CD14-positive monocyte (primary cell): Measurements from ENCODE around the gene DBR1. TPM values are rescaled to one million over a fixed set of nuclear protein-coding genes. Genes with fewer than 3 reads are reported as not detected.

ENCODE experiments used
- DNase-seq, 3 donors: peaks; one replicate each; pipeline ENCODE4 v3.0.0-alpha.2; 2011 to 2022
- H2AFZ ChIP-seq: 2 replicates; pipeline ENCODE4 v1.6.0; 2012; ENCODE audit warnings: mild to moderate bottlenecking, low read depth, low read length, inconsistent platforms; ENCODE audit not compliant: insufficient read depth, poor library complexity, severe bottlenecking
- H3K27ac ChIP-seq, 2 donors: 1 replicate in 1 of 2; 2 replicates in 1 of 2; pipeline ENCODE4 v1.5.1; 2012 to 2013; ENCODE audit warnings: low read length in 2 of 2, control low read depth in 1 of 2, inconsistent platforms in 1 of 2, low read depth in 1 of 2, mild to moderate bottlenecking in 1 of 2
- H3K27me3 ChIP-seq, 2 donors: one replicate each; pipeline versions ENCODE4 v1.6.0 to v1.6.1; 2011 to 2013; ENCODE audit warnings: low read length in 2 of 2; ENCODE audit not compliant: control insufficient read depth in 2 of 2, insufficient read depth in 2 of 2
- H3K36me3 ChIP-seq, 2 donors: replicated peaks in 1 of 2; 1 replicate in 1 of 2; 2 replicates in 1 of 2; pipeline versions ENCODE4 v1.5.1 to v1.6.1; 2012 to 2013; ENCODE audit warnings: low read length in 2 of 2, control low read depth in 1 of 2, inconsistent platforms in 1 of 2, mild to moderate bottlenecking in 1 of 2; ENCODE audit not compliant: insufficient read depth in 2 of 2, control insufficient read depth in 1 of 2
- H3K4me1 ChIP-seq, 2 donors: 1 replicate in 1 of 2; 2 replicates in 1 of 2; pipeline versions ENCODE4 v1.5.1 to v1.6.1; 2012 to 2013; ENCODE audit warnings: low read length in 2 of 2, control low read depth in 1 of 2, inconsistent platforms in 1 of 2, mild to moderate bottlenecking in 1 of 2, moderate library complexity in 1 of 2; ENCODE audit not compliant: insufficient read depth in 2 of 2, control insufficient read depth in 1 of 2
- H3K4me2 ChIP-seq: replicated peaks from 2 replicates; pipeline ENCODE3; 2012; ENCODE audit warnings: low read length, moderate library complexity, mild to moderate bottlenecking; ENCODE audit not compliant: poor library complexity, severe bottlenecking; ENCODE audit errors: extremely low read depth
- H3K4me3 ChIP-seq, 3 experiments: fragments of 200-600 bp in 1 of 3; sonication (generic) in 1 of 3; replicated peaks in 1 of 3; 1 replicate in 2 of 3; 2 replicates in 1 of 3; pipeline ENCODE4 v1.5.1; 2011 to 2013; ENCODE audit warnings: low read length in 3 of 3, mild to moderate bottlenecking in 3 of 3, control low read depth in 2 of 3, low read depth in 2 of 3, inconsistent platforms in 1 of 3, moderate library complexity in 1 of 3
- H3K79me2 ChIP-seq: 2 replicates; pipeline ENCODE4 v1.6.0; 2012; ENCODE audit warnings: mild to moderate bottlenecking, control low read depth, inconsistent platforms, low read length, moderate library complexity; ENCODE audit not compliant: insufficient read depth
- H3K9ac ChIP-seq: 2 replicates; pipeline ENCODE4 v1.6.0; 2017; ENCODE audit warnings: low read length, mild to moderate bottlenecking; ENCODE audit not compliant: insufficient read depth, poor library complexity, severe bottlenecking
- H3K9me3 ChIP-seq, 2 donors: replicated peaks in 1 of 2; 1 replicate in 1 of 2; 2 replicates in 1 of 2; pipeline versions ENCODE4 v1.5.1 to v1.6.1; 2012 to 2013; ENCODE audit warnings: low read length in 2 of 2, control low read depth in 1 of 2; ENCODE audit not compliant: control insufficient read depth in 1 of 2, insufficient read depth in 1 of 2
- H4K20me1 ChIP-seq: 2 replicates; pipeline ENCODE4 v1.6.0; 2012; ENCODE audit warnings: mild to moderate bottlenecking, low read length, control low read depth, moderate library complexity; ENCODE audit not compliant: insufficient read depth
- H3K27ac Mint-ChIP-seq, 7 donors: one replicate each; pipeline ENCODE4 v1.8.0; 2020; ENCODE audit warnings: mild to moderate bottlenecking in 7 of 7, mixed read lengths in 7 of 7, moderate library complexity in 6 of 7, inconsistent platforms in 2 of 7
- H3K27me3 Mint-ChIP-seq, 3 donors: one replicate each; pipeline ENCODE4 v1.8.0; 2021 to 2022; ENCODE audit warnings: low read depth in 3 of 3, mild to moderate bottlenecking in 3 of 3, mixed read lengths in 3 of 3, moderate library complexity in 3 of 3, inconsistent platforms in 1 of 3
- H3K36me3 Mint-ChIP-seq, 2 donors: one replicate each; pipeline ENCODE4 v1.8.0; 2020; ENCODE audit warnings: mixed read lengths in 2 of 2, inconsistent platforms in 1 of 2, mild to moderate bottlenecking in 1 of 2
- H3K4me1 Mint-ChIP-seq: one replicate; pipeline ENCODE4 v1.8.0; 2020; ENCODE audit warnings: mild to moderate bottlenecking, mixed read lengths
- H3K4me3 Mint-ChIP-seq, 2 donors: one replicate each; pipeline ENCODE4 v1.8.0; 2020; ENCODE audit warnings: mild to moderate bottlenecking in 2 of 2, mixed read lengths in 2 of 2, moderate library complexity in 1 of 2
- H3K9me3 Mint-ChIP-seq, 7 donors: one replicate each; pipeline ENCODE4 v1.8.0; 2020 to 2022; ENCODE audit warnings: mixed read lengths in 7 of 7, mild to moderate bottlenecking in 6 of 7, moderate library complexity in 6 of 7, inconsistent platforms in 2 of 7
- CTCF ChIP-seq: fragments of 200-600 bp; IDR thresholded peaks from one replicate; pipeline ENCODE4 v1.8.0; 2022; ENCODE audit warnings: antibody characterized with exemption, mild to moderate bottlenecking
- WGBS: methylation state at CpG from one replicate; pipeline ENCODE4 v1.1.5; 2013; ENCODE audit warnings: missing lambda C conversion rate; ENCODE audit not compliant: insufficient coverage; 5-methylcytosine and 5-hydroxymethylcytosine counted together
- intact Hi-C, 2 donors: fragments of 100-400 bp; cut with micrococcal nuclease; formaldehyde crosslinking; loops; one replicate each; pipeline versions ENCODE4 v1.15.0 to v1.15.1; 2023
- polyA plus RNA-seq, 3 donors: library from polyadenylated mRNA; depleted of rRNA in 1 of 3; unstranded in 2 of 3; stranded (reverse) in 1 of 3; fragments of 300-500 nt in 2 of 3; fragments of >200 nt in 1 of 3; fragmentation: Illumina TruSeq in 2 of 3; gene quantifications; 1 replicate in 2 of 3; 2 replicates in 1 of 3; pipeline ENCODE4 v1.2.3, GENCODE V29; 2012 to 2021

DBR1 gene
- polyA plus RNA-seq, 3 donors = 4.8 to 7.5 (median 5.6) TPM

DNA sequence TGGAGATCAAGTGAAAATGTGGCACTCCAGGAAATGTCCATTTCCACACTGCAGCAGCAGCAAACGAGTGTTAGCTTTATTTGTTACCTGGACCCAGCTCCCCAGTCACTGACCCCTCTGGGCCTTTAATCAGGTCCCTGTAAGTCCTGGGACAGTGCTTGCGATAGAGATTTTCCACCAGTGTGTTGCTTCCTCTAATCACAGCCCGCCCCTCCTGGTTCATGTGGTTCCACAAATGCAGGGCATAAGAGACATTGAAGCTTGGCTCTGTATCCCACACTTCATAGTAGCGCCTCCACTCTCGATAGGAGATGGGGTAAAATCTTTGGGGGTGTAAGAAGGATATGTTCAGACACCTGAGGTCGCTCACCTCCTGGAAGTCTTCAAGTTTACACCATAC, 50.5 kb downstream of the DBR1 start:
- Mint-ChIP-seq H3K27ac (peak overlapping the region in 4 of 7 donors; percentile 24 to 84 (median 62)), H3K27me3 (no peaks in the 10 kb centered on the region), H3K36me3 (peaks cover 0 to 2% of the 10 kb centered on the region in 2 donors), H3K4me3 (no peak overlapping the region), H3K9me3 (peaks cover 0 to 3% (median 2%) of the 10 kb centered on the region in 7 donors), H3K4me1 (peaks cover 27% of the 10 kb centered on the region)
- Histone ChIP-seq H3K36me3 (no peaks in the 10 kb centered on the region), H3K9me3 (peaks cover 2 to 3% of the 10 kb centered on the region in 2 donors), H4K20me1 (no peaks in the 10 kb centered on the region), H3K27me3 (no peaks in the 10 kb centered on the region), H2AFZ (peak overlapping the region; percentile 33), H3K27ac (peak overlapping the region in 1 of 2 donors; percentile 84), H3K4me1 (peaks cover 30 to 32% of the 10 kb centered on the region in 2 donors), H3K4me3 (peak overlapping the region in 1 of 3 experiments; percentile 44), H3K9ac (no peak overlapping the region), H3K4me2 (no peak overlapping the region), H3K79me2 (no peaks in the 10 kb centered on the region)
- intact Hi-C loops = no loop called here
- no peak for TF ChIP-seq CTCF
- DNase-seq = peak in 1 of 3 donors; percentile 26
- 71% methylated on average over 2 of the region's 6 CpGs for WGBS

GRCh38 chr3:138119423-138119766, 55.3 kb downstream of the DBR1 start:
- H3K4me1 ChIP-seq = peaks cover 16 to 24% of the 10 kb centered on the region in 2 donors
- H3K27me3 ChIP-seq = no peaks in the 10 kb centered on the region
- Mint-ChIP-seq H3K27ac (peak overlapping the region in 1 of 7 donors; percentile 56), H3K4me3 (no peak overlapping the region), H3K27me3 (peaks cover 0 to 1% (median 1%) of the 10 kb centered on the region in 3 donors), H3K36me3 (peaks cover 0 to 5% of the 10 kb centered on the region in 2 donors), H3K9me3 (peaks cover 0 to 3% (median 2%) of the 10 kb centered on the region in 7 donors), H3K4me1 (peaks cover 23% of the 10 kb centered on the region)
- 100% methylated on average over 1 of the region's 4 CpGs for WGBS
- H4K20me1 ChIP-seq = no peaks in the 10 kb centered on the region
- H3K36me3 ChIP-seq = no peaks in the 10 kb centered on the region
- H3K79me2 ChIP-seq = no peaks in the 10 kb centered on the region
- no peak for TF ChIP-seq CTCF
- no peak overlapping the region for H3K4me2 ChIP-seq
- DNase-seq = no peak
- no peak overlapping the region for H2AFZ ChIP-seq
- H3K27ac ChIP-seq = no peak overlapping the region
- no peak overlapping the region for H3K9ac ChIP-seq
- H3K4me3 ChIP-seq = no peak overlapping the region
- intact Hi-C loops = loop anchor here in 1 of 2 donors (5.0 kb wide), 1 partner anchor 52 kb away; no protein-coding TSS in a partner anchor
- H3K9me3 ChIP-seq = peaks cover 2 to 3% of the 10 kb centered on the region in 2 donors
